Endothelial cell of umbilical vein (primary cell): Measurements from ENCODE around the gene NFATC1. TPM values are rescaled to one million over a fixed set of nuclear protein-coding genes. Genes with fewer than 3 reads are reported as not detected.

ENCODE experiments used
- BruUV-seq: library from RNA; stranded (reverse); fragments of 400-500 nt; replicated peaks from 2 replicates; lab custom pipeline; 2021; lab: Mats Ljungman, UMichigan
- CTCF ChIA-PET: fragments of 300-600, 350-600 bp; sonication (Branson Sonifier 250); formaldehyde crosslinking; loops from one replicate; lab custom pipeline; 2021; ENCODE audit warnings: antibody characterized with exemption, inconsistent platforms; lab: Charles Lee
- POLR2A ChIA-PET: fragments of 300-600, 350-600 bp; sonication (Branson Sonifier 250); formaldehyde crosslinking; loops from one replicate; lab custom pipeline; 2021; ENCODE audit warnings: antibody characterized with exemption, inconsistent platforms; lab: Charles Lee
- DNase-seq: peaks from one replicate; pipeline ENCODE4 v3.0.0-alpha.2; 2011; ENCODE audit warnings: low read depth, low spot score
- FAIRE-seq: peaks from 2 replicates; lab custom pipeline; 2011; peaks lifted over from hg19 to GRCh38; lab: Jason Lieb, UNC
- H2AFZ ChIP-seq: 2 replicates; pipeline ENCODE4 v1.6.0; 2012; ENCODE audit warnings: low read depth, low read length, control low read depth, inconsistent platforms
- H3K27ac ChIP-seq: 2 replicates; pipeline ENCODE4 v1.5.1; 2011; ENCODE audit warnings: low read depth, mild to moderate bottlenecking, control low read depth, low read length, moderate library complexity; ENCODE audit not compliant: insufficient read depth
- H3K27me3 ChIP-seq, 2 experiments: 2 replicates each; pipeline versions ENCODE4 v1.6.0 to v1.6.1; 2011; ENCODE audit warnings: low read length in 2 of 2, mixed read lengths in 1 of 2; ENCODE audit not compliant: control insufficient read depth in 2 of 2, insufficient read depth in 2 of 2
- H3K36me3 ChIP-seq, 2 experiments: 2 replicates in 1 of 2; 3 replicates in 1 of 2; pipeline ENCODE4 v1.5.1; 2011; ENCODE audit warnings: low read length in 2 of 2, mild to moderate bottlenecking in 1 of 2, moderate library complexity in 1 of 2; ENCODE audit not compliant: control insufficient read depth in 2 of 2, insufficient read depth in 2 of 2; ENCODE audit errors: extremely low read depth in 1 of 2
- H3K4me1 ChIP-seq: 3 replicates; pipeline ENCODE4 v1.5.1; 2011; ENCODE audit warnings: mild to moderate bottlenecking, low read length; ENCODE audit not compliant: control insufficient read depth, insufficient read depth; ENCODE audit errors: extremely low read depth
- H3K4me2 ChIP-seq: 2 replicates; pipeline ENCODE4 v1.6.1; 2011; ENCODE audit warnings: low read length, control low read depth, mixed read lengths; ENCODE audit not compliant: insufficient read depth
- H3K4me3 ChIP-seq, 3 experiments: fragments of 200-600 bp in 1 of 3; sonication (generic), shearing (Covaris generic) in 1 of 3; replicated peaks in 1 of 3; 2 replicates each; pipeline ENCODE4 v1.5.1; 2011 to 2016; ENCODE audit warnings: control low read depth in 3 of 3, low read length in 3 of 3, mild to moderate bottlenecking in 2 of 3, inconsistent platforms in 1 of 3, low read depth in 1 of 3, moderate library complexity in 1 of 3; ENCODE audit not compliant: insufficient read depth in 1 of 3
- H3K79me2 ChIP-seq: 2 replicates; pipeline ENCODE4 v1.6.0; 2012; ENCODE audit warnings: low read length, inconsistent platforms; ENCODE audit not compliant: control insufficient read depth, insufficient read depth
- H3K9ac ChIP-seq: replicated peaks from 2 replicates; pipeline ENCODE3; 2011; ENCODE audit warnings: low read length, control low read depth; ENCODE audit not compliant: insufficient read depth; ENCODE audit errors: extremely low read depth
- H3K9me1 ChIP-seq: replicated peaks from 3 replicates; pipeline ENCODE4 v1.6.0; 2011; ENCODE audit warnings: mild to moderate bottlenecking, low read length; ENCODE audit not compliant: control insufficient read depth, insufficient read depth; ENCODE audit errors: extremely low read depth
- H3K9me3 ChIP-seq: replicated peaks from 2 replicates; pipeline ENCODE4 v1.5.1; 2012; ENCODE audit warnings: low read length, inconsistent platforms; ENCODE audit not compliant: control insufficient read depth, insufficient read depth
- H4K20me1 ChIP-seq: replicated peaks from 2 replicates; pipeline ENCODE3; 2011; ENCODE audit warnings: mild to moderate bottlenecking, low read length; ENCODE audit not compliant: control insufficient read depth, insufficient read depth; ENCODE audit errors: extremely low read depth
- CTCF ChIP-seq, 2 donors: IDR thresholded peaks; 1 replicate in 1 of 2; 2 replicates in 1 of 2; pipeline ENCODE4 v1.5.1; 2011; ENCODE audit warnings: low read length in 2 of 2, mild to moderate bottlenecking in 2 of 2, moderate library complexity in 2 of 2, control low read depth in 1 of 2, inconsistent platforms in 1 of 2, low read depth in 1 of 2; ENCODE audit not compliant: insufficient read depth in 1 of 2; ENCODE audit errors: extremely low read depth in 1 of 2
- EZH2 ChIP-seq: IDR thresholded peaks from 2 replicates; pipeline ENCODE4 v1.6.1; 2012; ENCODE audit warnings: borderline replicate concordance, low read depth, mild to moderate bottlenecking, moderate library complexity, low read length, inconsistent platforms; ENCODE audit not compliant: severe bottlenecking
- FOS ChIP-seq: IDR thresholded peaks from 2 replicates; pipeline ENCODE4 v1.6.1; 2011; ENCODE audit warnings: mild to moderate bottlenecking, low read length, moderate library complexity, borderline replicate concordance; ENCODE audit not compliant: insufficient read depth
- GATA2 ChIP-seq: IDR thresholded peaks from 2 replicates; pipeline ENCODE4 v1.7.0; 2011; ENCODE audit warnings: low read depth, mild to moderate bottlenecking, moderate library complexity, mixed read lengths, low read length; ENCODE audit not compliant: insufficient read length, insufficient read depth
- JUN ChIP-seq: IDR thresholded peaks from 2 replicates; pipeline ENCODE4 v1.6.1; 2011; ENCODE audit warnings: borderline replicate concordance, low read depth; ENCODE audit not compliant: insufficient read length, insufficient read depth
- MYC ChIP-seq: IDR thresholded peaks from one replicate; pipeline ENCODE4 v1.6.1; 2011; ENCODE audit warnings: mild to moderate bottlenecking, low read depth, low read length
- POLR2A ChIP-seq: IDR thresholded peaks from 2 replicates; pipeline ENCODE4 v1.6.1; 2012; ENCODE audit warnings: low read depth, mild to moderate bottlenecking, control low read depth, low read length
- POLR2AphosphoS5 ChIP-seq: IDR thresholded peaks from 2 replicates; pipeline ENCODE4 v1.6.1; 2012; ENCODE audit warnings: low read depth, mild to moderate bottlenecking, control low read depth, low read length, moderate library complexity; ENCODE audit not compliant: insufficient read depth
- dilution Hi-C: fragments of 300-500 bp; cut with MboI; formaldehyde crosslinking; loops from one replicate; pipeline ENCODE4 v1.15.0; 2019; ENCODE audit warnings: low sequenced_read_pairs; ENCODE audit not compliant: extremely low pct_ligation_motif_present
- intact Hi-C: fragments of 100-400 bp; cut with micrococcal nuclease; formaldehyde crosslinking; loops from one replicate; pipeline ENCODE4 v1.10.0; 2022
- polyA plus RNA-seq, 4 experiments: library from polyadenylated mRNA; depleted of rRNA in 3 of 4; stranded (reverse) in 3 of 4; unstranded in 1 of 4; fragments of >200 nt; gene quantifications; 2 replicates each; pipeline versions ENCODE4 v1.2.1 to v1.2.3, GENCODE V29; 2011 to 2012; ENCODE audit warnings: missing spikeins in 1 of 4
- total RNA-seq: library from RNA; stranded (reverse); gene quantifications from 2 replicates; pipeline ENCODE4 v1.2.3, GENCODE V29; 2021
- TF ChIP-seq, protein P1 (sequence below): IDR thresholded peaks from 2 replicates; pipeline ENCODE4 v1.6.1; 2011; ENCODE audit not compliant: insufficient read depth, insufficient read length

NFATC1 gene
- total and polyA plus RNA-seq, 2 donors (not counting 3 experiments of a cell fraction or from before 2014, with no cell fraction given), result 11.1 to 30.0 TPM

DNA sequence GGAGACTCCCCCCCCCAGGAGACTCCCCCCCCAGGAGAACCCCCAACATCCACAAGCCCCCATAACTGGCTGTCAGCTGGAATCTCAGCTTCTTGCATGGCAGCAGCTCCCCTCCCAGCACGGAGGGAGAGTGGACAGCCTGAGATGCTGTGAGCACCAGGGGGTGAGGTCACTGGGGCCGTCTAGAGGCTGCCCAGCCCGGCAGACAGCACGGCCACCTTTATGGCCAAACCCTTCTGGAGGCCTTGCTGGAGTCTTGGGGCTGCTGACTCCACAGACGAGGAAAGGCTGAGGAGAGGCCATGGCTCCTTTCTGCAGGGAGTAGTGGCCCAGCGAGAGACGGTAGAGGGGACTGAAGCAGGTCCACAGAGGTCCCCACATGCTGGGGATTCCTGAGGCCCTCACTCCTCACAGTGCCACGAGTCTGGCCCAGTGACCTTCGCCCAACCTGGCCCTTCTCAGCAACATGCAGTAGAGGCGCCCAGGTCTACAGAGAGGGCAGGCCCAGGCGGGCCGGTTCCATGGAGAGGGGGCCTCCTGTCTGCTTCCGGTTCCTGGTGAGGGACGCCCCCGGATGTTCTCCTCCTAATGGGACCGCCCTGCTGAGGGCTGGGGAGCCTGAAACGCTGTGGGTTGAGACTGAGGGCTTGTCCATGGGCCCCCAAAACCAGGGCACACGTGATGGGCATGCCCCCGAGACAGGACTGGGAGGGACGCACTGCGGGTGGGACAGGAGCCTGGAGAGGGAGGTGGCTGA, 161.3 kb downstream of the NFATC1 start:
- no peaks in the 10 kb centered on the region for H3K36me3 ChIP-seq
- no peak overlapping the region for H3K4me3 ChIP-seq
- no peak overlapping the region for H2AFZ ChIP-seq
- DNase-seq, result no peak
- dilution Hi-C loops (no loop called here), intact Hi-C loops (no loop called here)
- H3K4me2 ChIP-seq, result no peak overlapping the region
- ChIA-PET POLR2A (no interaction called here), CTCF (no interaction called here)
- BruUV-seq, result no TSS peak
- no peak overlapping the region for H3K27ac ChIP-seq
- FAIRE-seq, result no peak
- no peaks in the 10 kb centered on the region for H3K9me3 ChIP-seq
- no peaks in the 10 kb centered on the region for H4K20me1 ChIP-seq
- no peaks in the 10 kb centered on the region for H3K9me1 ChIP-seq
- no peaks in the 10 kb centered on the region for H3K27me3 ChIP-seq
- no peaks in the 10 kb centered on the region for H3K4me1 ChIP-seq
- H3K9ac ChIP-seq, result no peak overlapping the region
- no peak for TF ChIP-seq POLR2AphosphoS5
- TF ChIP-seq, protein P1, sequence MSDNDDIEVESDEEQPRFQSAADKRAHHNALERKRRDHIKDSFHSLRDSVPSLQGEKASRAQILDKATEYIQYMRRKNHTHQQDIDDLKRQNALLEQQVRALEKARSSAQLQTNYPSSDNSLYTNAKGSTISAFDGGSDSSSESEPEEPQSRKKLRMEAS, result no peak
- TF ChIP-seq GATA2, result no peak
- TF ChIP-seq EZH2, result no peak
- TF ChIP-seq MYC, result no peak
- no peak for TF ChIP-seq JUN
- no peak for TF ChIP-seq CTCF (IDR thresholded peaks at IDR 0.05; ENCODE audit: extremely low read depth in 1 of 2, insufficient read depth in 1 of 2, low read depth in 1 of 2, low read length in 2 of 2)
- no peak for TF ChIP-seq POLR2A
- TF ChIP-seq FOS, result no peak
- no peaks in the 10 kb centered on the region for H3K79me2 ChIP-seq
